GM21390 (cell line): ENCODE measurements around the gene RUSC2.
"Not testable (repeated sequence)": the region's sequence is repeated elsewhere in the genome, so short reads cannot be mapped to it uniquely, and the experiment has no call there.

Experiments
- ATAC-seq: cut with Tn5 transposase; IDR thresholded peaks from one replicate; pipeline ENCODE4 v1.9.1; 2021; ENCODE audit not compliant: unreplicated experiment

The RUSC2 gene

GRCh38 chr9:35521708-35522107, 31.8 kb downstream of the RUSC2 start:
- ATAC-seq, result no peak

GRCh38 chr9:35522187-35522586, 32.3 kb downstream of the RUSC2 start:
- no peak for ATAC-seq

GRCh38 chr9:35522700-35523099, 32.8 kb downstream of the RUSC2 start:
- no peak for ATAC-seq

GRCh38 chr9:35523556-35523955, 33.6 kb downstream of the RUSC2 start:
- ATAC-seq, result not testable (repeated sequence)

- ATAC-seq, result no peak
Measured at GRCh38 chr9:35526087-35526801, 36.3 kb downstream of the RUSC2 start.

GRCh38 chr9:35529161-35529823, 39.4 kb downstream of the RUSC2 start:
- no peak for ATAC-seq

GRCh38 chr9:35533398-35533797, 43.5 kb downstream of the RUSC2 start:
- ATAC-seq, result no peak

GRCh38 chr9:35534921-35535320, 45.0 kb downstream of the RUSC2 start:
- not testable (repeated sequence) for ATAC-seq

GRCh38 chr9:35537913-35538312, 48.0 kb downstream of the RUSC2 start:
- ATAC-seq, result no peak

GRCh38 chr9:35538361-35539234, 48.7 kb downstream of the RUSC2 start:
- no peak for ATAC-seq
